ENCODE results near the gene CSF3. TPM values are rescaled to one million over a fixed set of nuclear protein-coding genes. Genes with fewer than 3 reads are reported as not detected.

Gene CSF3
- total RNA-seq, 4 donors from 2014 or later: not detected

DNA sequence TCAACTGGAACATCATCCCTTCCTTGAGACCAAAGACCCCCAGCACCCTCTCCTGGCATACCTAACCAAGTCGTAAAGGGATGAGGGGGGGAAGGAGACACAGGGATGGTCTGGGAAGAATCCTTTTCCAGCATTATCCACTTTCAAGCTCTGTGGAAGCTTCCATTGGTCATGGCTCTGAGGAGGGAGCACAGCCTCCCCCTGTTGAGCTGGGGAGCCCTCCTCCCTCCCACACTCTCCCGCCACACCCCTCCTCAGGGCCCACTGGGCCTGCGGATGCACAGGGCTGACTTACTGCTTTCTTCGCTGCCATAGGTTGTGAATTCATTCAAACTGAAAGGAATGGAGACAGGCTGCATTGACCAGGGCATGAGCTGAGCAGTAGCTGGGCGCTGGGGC lies 12.4 kb downstream of the CSF3 start:
- Histone ChIP-seq H3K27ac (peak overlapping the region in 1 of 4 donors; percentile 3), H3K27me3 (no peaks in the 10 kb centered on the region), H3K36me3 (peaks cover 0 to 80% (median 0%) of the 10 kb centered on the region in 3 donors), H3K9me3 (no peaks in the 10 kb centered on the region), H3K4me1 (peaks cover 0 to 19% (median 1%) of the 10 kb centered on the region in 4 donors), H3K4me3 (no peak overlapping the region)
- TF ChIP-seq POLR2A (IDR thresholded peaks at IDR 0.05): no peak
- no peak for TF ChIP-seq CTCF (IDR thresholded peaks at IDR 0.05)
- no peak for DNase-seq

GRCh38 chr17:40028595-40028994 lies 13.4 kb downstream of the CSF3 start:
- TF ChIP-seq CTCF (IDR thresholded peaks at IDR 0.05) (no peak), POLR2A (IDR thresholded peaks at IDR 0.05) (no peak)
- peaks cover 0 to 29% (median 1%) of the 10 kb centered on the region in 4 donors for H3K4me1 ChIP-seq
- DNase-seq: no peak

GRCh38 chr17:40031706-40032105 lies 16.5 kb downstream of the CSF3 start:
- Histone ChIP-seq H3K27ac (peak overlapping the region in 3 of 4 donors; percentile 35 to 87 (median 80)), H3K36me3 (peaks cover 0 to 73% (median 0%) of the 10 kb centered on the region in 3 donors), H3K9me3 (no peaks in the 10 kb centered on the region), H3K27me3 (no peaks in the 10 kb centered on the region), H3K4me3 (no peak overlapping the region), H3K4me1 (peaks cover 0 to 53% (median under 1%) of the 10 kb centered on the region in 4 donors)
- TF ChIP-seq CTCF (IDR thresholded peaks at IDR 0.05): no peak
- no peak for TF ChIP-seq POLR2A (IDR thresholded peaks at IDR 0.05)
- no peak for DNase-seq

More at GRCh38 chr17:40028595-40028994, 13.4 kb downstream of the CSF3 start:
- Histone ChIP-seq H3K36me3 (peaks cover 0 to 79% (median 0%) of the 10 kb centered on the region in 3 donors), H3K27ac (no peak overlapping the region), H3K9me3 (no peaks in the 10 kb centered on the region), H3K4me3 (no peak overlapping the region), H3K27me3 (no peaks in the 10 kb centered on the region)

GRCh38 chr17:40032322-40033320 lies 17.4 kb downstream of the CSF3 start:
- peak overlapping the region in 2 of 4 donors; percentile 8 to 21 for H3K4me3 ChIP-seq
- DNase-seq: peak in 2 of 3 donors; percentile 92
- no peaks in the 10 kb centered on the region for H3K27me3 ChIP-seq
- peaks cover 0 to 71% (median 0%) of the 10 kb centered on the region in 3 donors for H3K36me3 ChIP-seq
- H3K9me3 ChIP-seq: no peaks in the 10 kb centered on the region
- peaks cover 0 to 50% (median 0%) of the 10 kb centered on the region in 4 donors for H3K4me1 ChIP-seq
- peak overlapping the region in 3 of 4 donors; percentile 50 to 87 (median 80) for H3K27ac ChIP-seq
- TF ChIP-seq POLR2A (IDR thresholded peaks at IDR 0.05): peak in 1 of 2 donors; percentile 42
- no peak for TF ChIP-seq CTCF (IDR thresholded peaks at IDR 0.05)

GRCh38 chr17:40033339-40033738 lies 18.1 kb downstream of the CSF3 start:
- H3K27ac ChIP-seq: peak overlapping the region in 2 of 4 donors; percentile 80 to 87
- H3K27me3 ChIP-seq: no peaks in the 10 kb centered on the region
- H3K4me1 ChIP-seq: peaks cover 0 to 50% (median 0%) of the 10 kb centered on the region in 4 donors
- no peak for DNase-seq
- H3K36me3 ChIP-seq: peaks cover 0 to 67% (median 0%) of the 10 kb centered on the region in 3 donors
- H3K4me3 ChIP-seq: peak overlapping the region in 1 of 4 donors; percentile 8
- TF ChIP-seq POLR2A (IDR thresholded peaks at IDR 0.05) (no peak), CTCF (IDR thresholded peaks at IDR 0.05) (no peak)
- no peaks in the 10 kb centered on the region for H3K9me3 ChIP-seq
